AG04450 (cell line): ENCODE measurements around the gene LATS2. TPM values are rescaled to one million over a fixed set of nuclear protein-coding genes. Genes with fewer than 3 reads are reported as not detected.

ENCODE experiments used
- CTCF ChIA-PET: fragments of 300-600, 350-600 bp; formaldehyde crosslinking; extraction: SDS; loops from one replicate; lab custom pipeline; 2022; ENCODE audit warnings: antibody characterized with exemption, inconsistent platforms; lab: Charles Lee
- POLR2A ChIA-PET: fragments of 350-600 bp; formaldehyde crosslinking; extraction: SDS; loops from one replicate; lab custom pipeline; 2021; ENCODE audit warnings: antibody characterized with exemption, inconsistent platforms; lab: Yijun Ruan, JAX
- DNase-seq: peaks from one replicate; pipeline ENCODE4 v3.0.0-alpha.2; 2011; ENCODE audit warnings: low read depth, low spot score
- H3K27ac ChIP-seq: one replicate; pipeline ENCODE4 v1.5.1; 2012; ENCODE audit warnings: low read depth, low read length, control low read depth
- H3K27me3 ChIP-seq: one replicate; pipeline ENCODE4 v1.6.0; 2012; ENCODE audit warnings: low read length; ENCODE audit not compliant: control insufficient read depth, insufficient read depth
- H3K4me3 ChIP-seq: 2 replicates; pipeline ENCODE4 v1.5.1; 2011; ENCODE audit warnings: mild to moderate bottlenecking, low read depth, low read length, control low read depth
- H3K9me3 ChIP-seq: 2 replicates; pipeline ENCODE4 v1.5.1; 2012; ENCODE audit warnings: low read length; ENCODE audit not compliant: control insufficient read depth, insufficient read depth
- CTCF ChIP-seq: IDR thresholded peaks from 2 replicates; pipeline ENCODE4 v1.5.1; 2011; ENCODE audit warnings: low read depth, low read length, control low read depth, inconsistent platforms
- polyA plus RNA-seq: library from polyadenylated mRNA; depleted of rRNA; stranded (reverse); fragments of >200 nt; gene quantifications from 2 replicates; pipeline ENCODE4 v1.2.3, GENCODE V29; 2011

LATS2 gene
- polyA plus RNA-seq, 1 experiment, result 19.3 TPM

DNA sequence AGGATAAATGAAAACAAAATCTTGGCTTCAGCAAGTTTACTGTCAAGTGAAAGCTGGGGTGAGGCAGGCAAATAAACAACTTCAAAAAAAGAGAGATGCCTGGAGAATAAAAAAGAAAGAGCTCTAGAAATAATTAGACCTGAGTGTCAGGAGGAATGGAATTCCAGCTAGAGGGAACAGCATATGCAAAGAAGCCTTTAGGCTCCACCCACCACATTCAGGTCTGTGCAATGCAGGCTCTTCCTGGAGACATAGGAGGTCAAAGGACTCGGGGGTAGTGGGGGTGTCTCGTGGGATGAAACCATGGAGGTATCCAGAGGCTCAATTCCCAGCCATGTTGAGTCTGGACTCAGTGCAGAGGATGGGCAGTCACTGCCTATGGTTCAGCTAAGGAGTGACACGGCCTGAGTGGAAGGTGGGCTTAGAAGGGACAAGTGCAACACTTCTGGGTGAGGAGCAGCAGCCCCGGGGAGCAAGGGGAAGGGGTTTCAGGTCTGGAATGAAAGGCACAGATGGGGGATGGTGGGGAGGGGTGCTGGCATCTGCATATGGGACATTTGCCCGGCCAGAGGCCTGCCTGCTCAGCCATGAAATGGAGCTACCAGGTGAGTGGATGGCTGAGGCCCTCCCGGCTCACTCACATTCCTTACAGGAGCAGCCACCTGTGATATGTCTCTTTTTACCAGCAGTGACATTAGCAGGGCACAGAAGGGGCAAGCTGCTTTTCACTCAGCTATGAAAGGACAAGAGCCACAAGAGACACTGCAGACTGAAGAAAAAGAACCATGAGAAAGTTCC, 12.3 kb downstream of the LATS2 start:
- CTCF ChIA-PET, result interaction anchor here (0.7 kb wide), 1 partner anchor 105 kb away, joined by 3 read pairs; no protein-coding TSS in a partner anchor

GRCh38 chr13:21047591-21048282, 13.6 kb downstream of the LATS2 start:
- ChIA-PET POLR2A (no interaction called here), CTCF (no interaction called here)
- TF ChIP-seq CTCF, result no peak
- Histone ChIP-seq H3K9me3 (no peaks in the 10 kb centered on the region), H3K27ac (no peak overlapping the region), H3K4me3 (no peak overlapping the region), H3K27me3 (no peaks in the 10 kb centered on the region)
- DNase-seq, result no peak

More for the DNA sequence above, 12.3 kb downstream of the LATS2 start:
- H3K27ac ChIP-seq, result no peak overlapping the region
- H3K9me3 ChIP-seq, result no peaks in the 10 kb centered on the region
- no peak for TF ChIP-seq CTCF
- no peak for DNase-seq
- no peak overlapping the region for H3K4me3 ChIP-seq
- POLR2A ChIA-PET, result interaction anchor here (0.5 to 0.8 kb wide), 2 partner anchors 8 to 11 kb away, joined by 4 read pairs; no protein-coding TSS in a partner anchor
- no peaks in the 10 kb centered on the region for H3K27me3 ChIP-seq

DNA sequence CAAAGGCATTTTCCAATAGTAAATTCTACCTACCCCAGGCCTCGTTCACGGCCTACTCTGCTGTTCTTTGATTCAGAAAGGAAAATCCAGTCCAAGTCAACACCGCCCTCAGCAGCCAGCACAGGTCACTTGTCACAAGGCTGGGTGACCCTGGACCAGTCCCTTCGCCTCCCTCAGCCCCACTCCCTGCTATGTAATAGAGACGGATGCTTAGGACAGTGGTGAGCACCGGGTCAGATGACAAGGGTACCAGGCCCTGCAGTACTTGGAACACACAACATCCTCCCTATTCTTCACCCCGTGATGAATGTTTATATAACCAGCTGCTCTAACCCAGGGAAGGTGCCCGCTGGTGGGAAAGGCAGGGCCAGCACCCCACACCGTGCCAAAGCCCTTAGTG, 14.3 kb downstream of the LATS2 start:
- ChIA-PET POLR2A (no interaction called here), CTCF (no interaction called here)
- no peak for DNase-seq
- H3K27me3 ChIP-seq, result no peaks in the 10 kb centered on the region
- TF ChIP-seq CTCF, result no peak
- no peaks in the 10 kb centered on the region for H3K9me3 ChIP-seq
- no peak overlapping the region for H3K27ac ChIP-seq
- no peak overlapping the region for H3K4me3 ChIP-seq

DNA sequence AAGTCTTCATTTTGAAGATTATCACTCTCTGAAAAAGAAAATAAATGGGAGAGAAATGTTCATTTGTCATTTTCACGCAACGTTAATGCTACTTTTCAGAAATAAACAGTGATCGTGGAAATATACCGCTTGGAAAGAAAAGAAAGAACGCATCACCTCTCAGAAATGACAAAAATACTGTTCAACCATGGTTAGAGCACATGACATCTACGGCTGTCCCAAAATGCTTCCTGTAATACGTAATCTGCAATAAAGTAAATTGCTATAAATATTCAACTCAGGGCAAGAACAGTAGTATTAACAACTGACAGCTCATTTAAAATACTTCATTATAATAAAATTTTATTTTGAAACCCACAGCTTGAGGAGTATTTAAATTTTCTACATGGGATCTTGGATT, 15.2 kb downstream of the LATS2 start:
- ChIA-PET CTCF (no interaction called here), POLR2A (no interaction called here)
- DNase-seq, result no peak
- H3K27ac ChIP-seq, result no peak overlapping the region
- no peak overlapping the region for H3K4me3 ChIP-seq
- H3K27me3 ChIP-seq, result no peaks in the 10 kb centered on the region
- TF ChIP-seq CTCF, result no peak
- no peaks in the 10 kb centered on the region for H3K9me3 ChIP-seq

DNA sequence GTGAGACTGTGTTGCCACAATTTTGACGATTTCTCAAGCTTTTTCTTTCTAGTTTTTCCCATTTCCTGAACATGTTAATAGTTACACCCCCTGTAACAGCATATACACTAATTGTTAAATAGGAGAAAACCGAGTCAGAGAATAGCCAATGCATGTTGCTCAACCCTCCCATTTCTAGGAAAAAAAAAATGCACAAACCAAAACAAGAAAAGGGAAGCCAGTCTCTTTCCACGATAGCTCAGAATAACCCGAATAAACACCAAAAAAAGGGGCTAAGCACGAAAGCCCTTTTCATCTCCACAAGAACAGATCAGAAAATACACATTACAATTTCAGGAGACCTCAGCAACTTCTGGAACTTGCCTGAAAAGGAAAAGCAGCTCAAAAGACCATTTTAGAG, 16.3 kb downstream of the LATS2 start:
- ChIA-PET CTCF (interaction anchor here (0.7 to 1.4 kb wide), 2 partner anchors 11 to 101 kb away, joined by 3 read pairs; no protein-coding TSS in a partner anchor), POLR2A (interaction anchor here (1.2 to 1.3 kb wide), 2 partner anchors 10 to 25 kb away, joined by 3 to 9 read pairs; no protein-coding TSS in a partner anchor)
- no peak for DNase-seq
- Histone ChIP-seq H3K9me3 (no peaks in the 10 kb centered on the region), H3K27me3 (no peaks in the 10 kb centered on the region), H3K27ac (no peak overlapping the region), H3K4me3 (no peak overlapping the region)
- no peak for TF ChIP-seq CTCF
